ENCODE data around the gene SLC38A4. TPM values are rescaled to one million over a fixed set of nuclear protein-coding genes. Genes with fewer than 3 reads are reported as not detected.

Gene SLC38A4
- total and polyA plus RNA-seq, 2 of the 8 experiments (the other 6 are each of a cell fraction or from before 2014, with no cell fraction given) = 6.7 to 15.4 TPM

DNA sequence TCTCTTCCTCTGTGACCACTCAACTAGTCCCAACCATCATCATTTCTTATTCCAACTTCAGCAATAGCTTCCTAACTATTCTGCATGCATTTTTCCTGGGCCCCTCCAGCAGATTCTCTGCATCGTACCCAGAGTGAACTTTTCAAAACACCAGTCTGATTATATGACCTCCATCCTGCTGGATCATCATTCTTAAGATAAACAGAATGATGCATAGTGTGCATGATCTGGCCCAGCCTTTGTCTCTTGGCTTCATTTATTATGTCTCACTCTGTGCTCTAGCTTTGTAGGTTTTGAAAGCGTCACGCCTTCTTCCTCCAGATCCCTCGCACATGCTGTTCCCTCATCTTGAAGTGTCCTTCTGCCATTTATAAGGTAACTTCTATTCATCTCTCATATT lies 46.3 kb upstream of the SLC38A4 start:
- DNase-seq (ENCODE audit: low read depth in 1 of 2, low spot score in 2 of 2) (no peak), FAIRE-seq (no peak)
- Histone ChIP-seq H2AFZ (ENCODE audit: low read length) (no peak overlapping the region), H2BK12ac (ENCODE audit: low read depth, low read length) (no peak overlapping the region), H4K8ac (ENCODE audit: extremely low read depth, insufficient read depth, low read length) (no peak overlapping the region), H3K4me3 (ENCODE audit: extremely low read depth in 1 of 4, insufficient read depth in 2 of 4, low read depth in 3 of 4, low read length in 4 of 4) (no peak overlapping the region), H3K4me2 (ENCODE audit: insufficient read depth in 1 of 2, low read depth in 2 of 2, low read length in 2 of 2) (no peak overlapping the region), H3K23ac (ENCODE audit: insufficient read length) (no peak overlapping the region), H3K79me2 (ENCODE audit: control insufficient read depth in 1 of 2, insufficient read depth in 2 of 2, low read length in 2 of 2) (no peaks in the 10 kb centered on the region), H3K4ac (replicated peaks; ENCODE audit: insufficient read length, low read depth, low read length) (no peak overlapping the region), H3K4me1 (replicated peaks in 1 of 4; ENCODE audit: control insufficient read depth in 3 of 4, insufficient read depth in 4 of 4, low read length in 3 of 4) (no peaks in the 10 kb centered on the region), H2BK20ac (ENCODE audit: low read length) (no peak overlapping the region), H3K9me3 (ENCODE audit: insufficient read depth in 2 of 2, low read depth in 1 of 2, low read length in 1 of 2) (peaks cover 3 to 10% of the 10 kb centered on the region in 2 experiments; a peak in 3 of 4 replicates), H3K18ac (ENCODE audit: extremely low read depth, low read length) (no peak overlapping the region), H3K23me2 (ENCODE audit: low read depth, low read length) (no peaks in the 10 kb centered on the region), H2BK5ac (ENCODE audit: low read depth, low read length) (no peak overlapping the region), H3K9ac (replicated peaks in 1 of 4; ENCODE audit: extremely low read depth in 1 of 4, low read depth in 3 of 4, low read length in 3 of 4) (no peak overlapping the region), H4K20me1 (replicated peaks in 1 of 2; ENCODE audit: control insufficient read depth in 1 of 2, insufficient read depth in 2 of 2, low read length in 2 of 2) (no peaks in the 10 kb centered on the region), H4K5ac (ENCODE audit: insufficient read length, low read depth, low read length) (no peak overlapping the region), H3K14ac (ENCODE audit: insufficient read length) (no peak overlapping the region), H4K91ac (replicated peaks; ENCODE audit: insufficient read length, low read length) (no peak overlapping the region), H3K36me3 (ENCODE audit: control insufficient read depth in 2 of 4, insufficient read depth in 4 of 4, low read length in 3 of 4) (no peaks in the 10 kb centered on the region), H3K27me3 (replicated peaks in 1 of 4; ENCODE audit: control insufficient read depth in 3 of 4, extremely low read depth in 1 of 4, insufficient read depth in 3 of 4, low read length in 3 of 4) (no peaks in the 10 kb centered on the region), H2BK120ac (replicated peaks; ENCODE audit: low read depth, low read length) (no peak overlapping the region), H2BK15ac (ENCODE audit: low read length) (no peak overlapping the region), H3K27ac (ENCODE audit: low read depth, low read length) (no peak overlapping the region), H2AK5ac (ENCODE audit: low read depth, low read length) (no peak overlapping the region), H3K79me1 (ENCODE audit: low read depth, low read length) (no peaks in the 10 kb centered on the region), H3K56ac (replicated peaks; ENCODE audit: insufficient read length, low read depth, low read length) (no peak overlapping the region)
- POLR2A ChIA-PET (ENCODE audit: partially characterized antibody) = no interaction called here
- CTCF ChIA-PET (ENCODE audit: partially characterized antibody) = no interaction called here
- 90% methylated on average over 4 of the region's 4 CpGs; no CpG with 5 or more reads in 1 of the 2 experiments for WGBS, 2 experiments (ENCODE audit: extremely low coverage in 1 of 2, insufficient coverage in 1 of 2, insufficient read length in 1 of 2, insufficient replicate concordance in 2 of 2, low coverage in 1 of 2, low lambda C conversion rate in 2 of 2, missing lambda C conversion rate in 1 of 2)
- no peak for TF ChIP-seq NANOG (IDR thresholded peaks at IDR 0.05; ENCODE audit: insufficient read depth, low read depth, low read length, poor library complexity, severe bottlenecking)
- no peak for TF ChIP-seq RNF2 (IDR thresholded peaks at IDR 0.05; ENCODE audit: borderline replicate concordance, low read depth, low read length, missing control alignments, poor library complexity, severe bottlenecking)
- no peak for TF ChIP-seq RFX5 (IDR thresholded peaks at IDR 0.05; ENCODE audit: borderline replicate concordance, low read depth, low read length)
- no peak for TF ChIP-seq CTBP2 (IDR thresholded peaks at IDR 0.05; ENCODE audit: borderline replicate concordance, insufficient read depth, insufficient read length, low read length)
- no peak for TF ChIP-seq POLR2AphosphoS5 (IDR thresholded peaks at IDR 0.05; ENCODE audit: low read depth, low read length)
- TF ChIP-seq KDM1A (IDR thresholded peaks at IDR 0.05; ENCODE audit: borderline replicate concordance, low read length) = no peak
- TF ChIP-seq SIX5 (IDR thresholded peaks at IDR 0.05; ENCODE audit: low read depth, low read length) = no peak
- TF ChIP-seq CHD2 (IDR thresholded peaks at IDR 0.05; ENCODE audit: low read length) = no peak
- TF ChIP-seq SP2 (IDR thresholded peaks at IDR 0.05; ENCODE audit: low read length) = no peak
- TF ChIP-seq EP300 (IDR thresholded peaks at IDR 0.05; ENCODE audit: borderline replicate concordance in 1 of 2, low read depth in 2 of 2, low read length in 2 of 2) = no peak
- TF ChIP-seq SP4 (IDR thresholded peaks at IDR 0.05; ENCODE audit: low read length) = no peak
- TF ChIP-seq BACH1 (IDR thresholded peaks at IDR 0.05; ENCODE audit: low read length) = no peak
- TF ChIP-seq, protein P1, sequence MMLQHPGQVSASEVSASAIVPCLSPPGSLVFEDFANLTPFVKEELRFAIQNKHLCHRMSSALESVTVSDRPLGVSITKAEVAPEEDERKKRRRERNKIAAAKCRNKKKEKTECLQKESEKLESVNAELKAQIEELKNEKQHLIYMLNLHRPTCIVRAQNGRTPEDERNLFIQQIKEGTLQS (IDR thresholded peaks at IDR 0.05; ENCODE audit: insufficient read depth, low read depth, low read length) = no peak
- no peak for TF ChIP-seq CHD1 (IDR thresholded peaks at IDR 0.05; ENCODE audit: low read depth, low read length)
